Upper lobe of left lung (tissue), 6 donors: ENCODE results near the gene ENAH. TPM values are rescaled to one million over a fixed set of nuclear protein-coding genes. Genes with fewer than 3 reads are reported as not detected.
"Not testable (repeated sequence)": the region's sequence is repeated elsewhere in the genome, so short reads cannot be mapped to it uniquely, and the experiment has no call there.

Source experiments
- ATAC-seq, 2 donors: fragments of 200-7000 bp; cut with Tn5 transposase; one replicate each; pipeline ENCODE4 v1.9.1; 2022; ENCODE audit warnings: mild to moderate bottlenecking in 2 of 2, moderate library complexity in 2 of 2; ENCODE audit not compliant: low FRiP score in 2 of 2
- DNase-seq, 2 donors: peaks; one replicate each; pipeline ENCODE4 v3.0.0-alpha.2; 2019 to 2020
- H3K27ac ChIP-seq, 4 donors: fragments of 200-600 bp; sonication (generic); one replicate each; pipeline ENCODE4 v1.5.1; 2016 to 2019
- H3K27me3 ChIP-seq, 4 donors: fragments of 200-600 bp; sonication (generic); one replicate each; pipeline ENCODE4 v1.5.1; 2017 to 2019
- H3K36me3 ChIP-seq, 4 donors: fragments of 200-600 bp; sonication (generic); one replicate each; pipeline ENCODE4 v1.5.1; 2016 to 2019
- H3K4me1 ChIP-seq, 4 donors: fragments of 200-600 bp; sonication (generic); one replicate each; pipeline ENCODE4 v1.5.1; 2018 to 2019
- H3K4me3 ChIP-seq, 4 donors: fragments of 200-600 bp; sonication (generic); one replicate each; pipeline ENCODE4 v1.5.1; 2017 to 2019; ENCODE audit warnings: mild to moderate bottlenecking in 2 of 4, moderate library complexity in 1 of 4
- H3K9me3 ChIP-seq, 4 donors: fragments of 200-600 bp; sonication (generic); one replicate each; pipeline ENCODE4 v1.5.1; 2018 to 2019
- CTCF ChIP-seq, 6 experiments: fragments of 450-650 bp in 4 of 6; fragments of 200-600 bp in 2 of 6; sonication (generic) in 2 of 6; IDR thresholded peaks; one replicate each; pipeline ENCODE4 v1.5.1; 2016 to 2019; ENCODE audit warnings: antibody characterized with exemption in 6 of 6
- EP300 ChIP-seq, 4 donors: sonication (generic); formaldehyde crosslinking; IDR thresholded peaks; one replicate each; pipeline ENCODE4 v1.5.1; 2017; ENCODE audit warnings: antibody characterized with exemption in 4 of 4, control low read depth in 2 of 4
- POLR2A ChIP-seq, 4 donors: fragments of 450-650 bp; IDR thresholded peaks; one replicate each; pipeline ENCODE4 v1.5.1; 2016 to 2017; ENCODE audit warnings: antibody characterized with exemption in 4 of 4, mild to moderate bottlenecking in 2 of 4
- POLR2AphosphoS5 ChIP-seq, 2 donors: sonication (generic); formaldehyde crosslinking; IDR thresholded peaks; one replicate each; pipeline ENCODE4 v1.5.1; 2017; ENCODE audit warnings: antibody characterized with exemption in 2 of 2
- WGBS, 2 donors: methylation state at CpG; one replicate each; pipeline ENCODE4 v1.1.5; 2017 to 2018; 5-methylcytosine and 5-hydroxymethylcytosine counted together
- total RNA-seq, 6 donors: library from RNA; depleted of rRNA in 4 of 6; stranded (reverse); fragments of >200 nt in 4 of 6; gene quantifications; one replicate each; pipeline versions ENCODE4 v1.1.0 to v1.2.1, GENCODE V29; 2016 to 2021
- donor health status: DM: no; HTN: no; CAD: no; lungs with moderate emphysema.
- donor health status: DM: no; HTN: yes; CAD: no; lungs with severe emphysema.

The ENAH gene
- total RNA-seq, 6 donors from 2014 or later = 10.5 to 70.3 (median 33.8) TPM

GRCh38 chr1:225476100-225476511 lies 176.8 kb downstream of the ENAH start:
- Histone ChIP-seq H3K9me3 (no peaks in the 10 kb centered on the region), H3K4me1 (peaks cover 4 to 5% (median 4%) of the 10 kb centered on the region in 4 donors), H3K36me3 (no peaks in the 10 kb centered on the region), H3K4me3 (no peak overlapping the region), H3K27ac (no peak overlapping the region), H3K27me3 (no peaks in the 10 kb centered on the region)
- TF ChIP-seq CTCF (IDR thresholded peaks at IDR 0.05) = no peak
- no peak for TF ChIP-seq POLR2A (IDR thresholded peaks at IDR 0.05)
- TF ChIP-seq EP300 (IDR thresholded peaks at IDR 0.05) = no peak
- no peak for TF ChIP-seq POLR2AphosphoS5 (IDR thresholded peaks at IDR 0.05)
- 82 to 89% methylated on average over 4 to 7 of the region's 7 CpGs for WGBS, 2 donors
- ATAC-seq = no peak
- peak in 1 of 2 donors; percentile 2 for DNase-seq

- WGBS, 2 donors = 38 to 69% methylated on average over 22 to 37 of the region's 50 CpGs
- peak overlapping the region in 1 of 4 donors; percentile 5 for H3K4me3 ChIP-seq
- ATAC-seq = peak; percentile 95 to 98
Measured at GRCh38 chr1:225474986-225475820, 177.7 kb downstream of the ENAH start.

GRCh38 chr1:225474439-225474985 lies 178.4 kb downstream of the ENAH start:
- no peaks in the 10 kb centered on the region for H3K36me3 ChIP-seq
- no peaks in the 10 kb centered on the region for H3K27me3 ChIP-seq
- TF ChIP-seq CTCF (IDR thresholded peaks at IDR 0.05) (no peak), EP300 (IDR thresholded peaks at IDR 0.05) (no peak), POLR2AphosphoS5 (IDR thresholded peaks at IDR 0.05) (no peak), POLR2A (IDR thresholded peaks at IDR 0.05) (no peak)
- DNase-seq (peak in 1 of 2 donors; percentile 14), ATAC-seq (no peak)
- H3K4me3 ChIP-seq = no peak overlapping the region
- no peaks in the 10 kb centered on the region for H3K9me3 ChIP-seq
- WGBS, 2 donors = 46 to 54% methylated on average over 11 to 13 of the region's 13 CpGs
- H3K27ac ChIP-seq = no peak overlapping the region
- H3K4me1 ChIP-seq = peaks cover 4 to 5% (median 4%) of the 10 kb centered on the region in 4 donors

More at GRCh38 chr1:225474986-225475820, 177.7 kb downstream of the ENAH start:
- Histone ChIP-seq H3K36me3 (no peaks in the 10 kb centered on the region), H3K4me1 (peaks cover 4 to 5% (median 4%) of the 10 kb centered on the region in 4 donors), H3K27ac (no peak overlapping the region), H3K27me3 (no peaks in the 10 kb centered on the region), H3K9me3 (no peaks in the 10 kb centered on the region)
- peak; percentile 77 to 96 for DNase-seq
- peak; percentile 100 for TF ChIP-seq CTCF (IDR thresholded peaks at IDR 0.05)
- no peak for TF ChIP-seq POLR2AphosphoS5 (IDR thresholded peaks at IDR 0.05)
- no peak for TF ChIP-seq EP300 (IDR thresholded peaks at IDR 0.05)
- no peak for TF ChIP-seq POLR2A (IDR thresholded peaks at IDR 0.05)

GRCh38 chr1:225473676-225474438 lies 179.1 kb downstream of the ENAH start:
- not testable (repeated sequence) for H3K27ac ChIP-seq, H3K4me1 ChIP-seq, H3K4me3 ChIP-seq, H3K9me3 ChIP-seq, H3K36me3 ChIP-seq, ATAC-seq, H3K27me3 ChIP-seq
- peak in 1 of 2 donors; percentile 17 for DNase-seq
- 91% methylated on average over 26 of the region's 26 CpGs for WGBS, 2 donors

- not testable (repeated sequence) for H3K9me3 ChIP-seq, H3K27ac ChIP-seq, ATAC-seq, H3K4me1 ChIP-seq, H3K27me3 ChIP-seq, H3K4me3 ChIP-seq, H3K36me3 ChIP-seq
- peak in 1 of 2 donors; percentile 17 for DNase-seq
- WGBS, 2 donors = 64 to 80% methylated on average over 8 of the region's 8 CpGs
Measured at GRCh38 chr1:225473266-225473665, 179.7 kb downstream of the ENAH start.
